NB4 (cell line): ENCODE data around the gene GLOD4.

ENCODE experiments used
- DNase-seq: peaks from one replicate; pipeline ENCODE4 v3.0.0; 2010; ENCODE audit warnings: low read depth
- H3K4me3 ChIP-seq: one replicate; pipeline ENCODE4 v1.5.1; 2011; ENCODE audit warnings: mild to moderate bottlenecking, low read depth, low read length, moderate library complexity
- MYC ChIP-seq: IDR thresholded peaks from 2 replicates; pipeline ENCODE4 v1.6.1; 2011; ENCODE audit warnings: low read depth, low read length
- POLR2A ChIP-seq: IDR thresholded peaks from 2 replicates; pipeline ENCODE4 v1.6.1; 2011; ENCODE audit warnings: mild to moderate bottlenecking; ENCODE audit not compliant: insufficient read length; ENCODE audit errors: extremely low read depth
- TF ChIP-seq, protein P1 (sequence below): IDR thresholded peaks from 2 replicates; pipeline ENCODE4 v1.6.1; 2011; ENCODE audit warnings: low read depth, low read length
- TF ChIP-seq, protein P2 (sequence below): IDR thresholded peaks from one replicate; pipeline ENCODE4 v1.5.1; 2012; ENCODE audit warnings: low read depth, low read length

Gene GLOD4

DNA sequence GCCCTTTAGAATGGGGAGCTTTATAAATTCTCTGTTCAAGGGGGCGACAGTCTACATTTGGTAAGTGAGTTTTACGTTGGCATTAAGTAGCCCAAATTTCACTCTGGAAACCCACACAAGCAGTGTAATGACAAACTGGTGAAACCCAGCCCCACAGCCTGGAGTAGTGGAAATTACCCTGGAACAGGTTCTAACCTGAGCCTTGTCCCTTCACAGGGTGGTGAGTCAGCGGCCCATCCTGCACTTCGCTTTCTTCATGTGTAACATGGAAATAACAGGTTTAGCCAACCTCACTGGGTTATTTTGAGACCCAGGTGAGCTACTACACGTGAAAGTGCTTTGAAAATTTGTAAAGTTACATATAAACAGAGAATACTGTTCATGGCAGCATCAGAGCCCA, 53.2 kb downstream of the GLOD4 start:
- TF ChIP-seq, protein P1, sequence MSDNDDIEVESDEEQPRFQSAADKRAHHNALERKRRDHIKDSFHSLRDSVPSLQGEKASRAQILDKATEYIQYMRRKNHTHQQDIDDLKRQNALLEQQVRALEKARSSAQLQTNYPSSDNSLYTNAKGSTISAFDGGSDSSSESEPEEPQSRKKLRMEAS: no peak
- TF ChIP-seq MYC (no peak), POLR2A (no peak)
- TF ChIP-seq, protein P2, sequence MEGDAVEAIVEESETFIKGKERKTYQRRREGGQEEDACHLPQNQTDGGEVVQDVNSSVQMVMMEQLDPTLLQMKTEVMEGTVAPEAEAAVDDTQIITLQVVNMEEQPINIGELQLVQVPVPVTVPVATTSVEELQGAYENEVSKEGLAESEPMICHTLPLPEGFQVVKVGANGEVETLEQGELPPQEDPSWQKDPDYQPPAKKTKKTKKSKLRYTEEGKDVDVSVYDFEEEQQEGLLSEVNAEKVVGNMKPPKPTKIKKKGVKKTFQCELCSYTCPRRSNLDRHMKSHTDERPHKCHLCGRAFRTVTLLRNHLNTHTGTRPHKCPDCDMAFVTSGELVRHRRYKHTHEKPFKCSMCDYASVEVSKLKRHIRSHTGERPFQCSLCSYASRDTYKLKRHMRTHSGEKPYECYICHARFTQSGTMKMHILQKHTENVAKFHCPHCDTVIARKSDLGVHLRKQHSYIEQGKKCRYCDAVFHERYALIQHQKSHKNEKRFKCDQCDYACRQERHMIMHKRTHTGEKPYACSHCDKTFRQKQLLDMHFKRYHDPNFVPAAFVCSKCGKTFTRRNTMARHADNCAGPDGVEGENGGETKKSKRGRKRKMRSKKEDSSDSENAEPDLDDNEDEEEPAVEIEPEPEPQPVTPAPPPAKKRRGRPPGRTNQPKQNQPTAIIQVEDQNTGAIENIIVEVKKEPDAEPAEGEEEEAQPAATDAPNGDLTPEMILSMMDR: no peak
- no peak for DNase-seq
- H3K4me3 ChIP-seq: no peak overlapping the region

DNA sequence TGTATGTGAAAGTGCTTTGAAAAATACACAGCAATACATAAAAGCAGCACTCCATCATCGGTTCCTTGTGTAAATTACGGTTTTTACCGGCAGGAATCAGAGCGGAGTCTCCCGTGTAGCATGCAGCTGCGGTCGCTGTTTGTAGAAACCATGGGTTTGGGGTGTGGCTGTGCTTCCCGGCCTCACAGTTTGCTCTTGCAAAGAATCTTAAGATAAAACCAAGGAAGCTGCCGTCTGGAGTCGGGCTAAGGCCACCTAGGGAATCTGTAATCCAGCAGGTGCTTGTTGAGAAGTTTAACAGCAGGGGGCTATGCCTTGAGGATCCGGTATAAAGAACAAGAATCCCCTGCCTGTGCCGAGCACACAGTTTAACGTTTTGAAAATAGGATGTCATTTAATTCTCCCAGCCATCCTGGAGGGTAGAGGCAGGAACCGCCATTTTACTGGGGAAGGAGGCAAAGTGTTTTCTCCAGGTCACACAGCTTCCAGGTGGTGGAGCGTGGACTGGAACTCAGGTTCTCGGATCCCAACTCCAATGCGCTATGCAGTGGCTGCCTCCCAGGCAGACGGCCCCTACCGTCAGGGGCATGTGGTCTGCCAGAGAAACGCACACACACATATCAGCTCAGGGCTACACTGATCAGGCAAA, 55.7 kb downstream of the GLOD4 start:
- no peak for DNase-seq
- no peak overlapping the region for H3K4me3 ChIP-seq
- TF ChIP-seq, protein P2: no peak
- TF ChIP-seq MYC: no peak
- TF ChIP-seq, protein P1: no peak
- no peak for TF ChIP-seq POLR2A

DNA sequence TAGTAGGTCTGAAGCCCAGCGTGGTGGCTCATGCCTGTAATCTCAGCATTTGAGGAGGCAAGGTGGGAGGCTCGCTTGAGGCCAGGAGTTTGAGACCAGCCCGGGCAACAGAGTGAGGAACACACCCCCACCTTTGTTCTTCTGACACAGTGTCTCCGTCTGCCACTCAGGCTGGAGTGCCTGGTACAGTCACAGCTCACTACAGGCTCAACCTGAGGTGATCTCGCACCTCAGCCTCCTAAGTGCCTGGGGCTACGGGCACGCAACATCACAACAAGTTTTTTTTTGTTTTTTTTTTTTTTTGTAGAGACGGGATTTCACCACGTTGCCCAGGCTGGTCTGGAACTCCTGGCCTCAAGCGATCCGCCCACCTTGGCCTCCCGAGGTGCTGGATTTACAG, 56.3 kb downstream of the GLOD4 start:
- TF ChIP-seq POLR2A (no peak), MYC (no peak)
- TF ChIP-seq, protein P1: no peak
- TF ChIP-seq, protein P2: no peak
- DNase-seq: no peak
- no peak overlapping the region for H3K4me3 ChIP-seq

DNA sequence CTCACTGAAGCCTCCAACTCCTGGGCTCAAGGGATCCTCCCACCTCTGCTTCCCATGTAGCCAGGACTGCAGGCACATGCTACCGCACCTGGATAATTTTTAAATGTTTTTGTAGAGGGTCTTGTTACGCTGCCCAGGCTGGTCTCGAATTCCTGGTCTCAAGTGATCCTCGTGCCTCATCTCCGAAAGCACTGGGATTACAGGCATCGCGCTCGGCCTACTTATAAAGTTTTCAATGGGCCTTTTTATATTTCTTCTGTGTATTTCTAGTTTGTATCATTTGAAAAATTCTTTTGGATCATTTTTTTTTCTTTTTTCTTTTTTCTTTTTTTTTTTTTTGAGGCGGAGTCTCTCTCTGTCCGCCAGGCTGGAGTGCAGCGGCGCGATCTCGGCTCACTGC, 57.0 kb downstream of the GLOD4 start:
- DNase-seq: no peak
- TF ChIP-seq, protein P2: no peak
- TF ChIP-seq POLR2A (no peak), MYC (no peak)
- TF ChIP-seq, protein P1: no peak

DNA sequence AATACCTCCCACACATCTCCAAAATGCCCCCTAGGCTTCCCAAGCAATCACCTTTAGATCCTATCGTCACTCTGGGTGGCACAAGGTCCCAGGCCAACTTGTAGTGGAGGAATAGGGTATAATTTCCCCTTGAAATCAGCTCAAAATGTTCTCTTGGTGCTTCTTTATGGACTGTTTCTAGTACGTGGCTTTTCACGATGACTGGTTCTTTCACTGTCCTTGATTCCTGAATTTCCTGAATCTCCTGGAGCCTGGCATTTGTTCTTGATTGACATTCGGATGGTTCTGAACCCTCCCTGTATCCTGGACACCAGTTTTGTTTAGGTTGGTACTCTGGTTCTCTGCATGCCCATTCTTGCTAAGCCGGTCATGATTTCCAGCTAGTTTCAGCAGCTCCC, 60.5 kb downstream of the GLOD4 start:
- DNase-seq: no peak
- TF ChIP-seq MYC (no peak), POLR2A (no peak)
- TF ChIP-seq, protein P2: no peak
- TF ChIP-seq, protein P1: no peak
- no peak overlapping the region for H3K4me3 ChIP-seq

More for the DNA sequence above, 57.0 kb downstream of the GLOD4 start:
- H3K4me3 ChIP-seq: no peak overlapping the region
